ENCODE results near the gene PDAP1.
A peak's percentile ranks its signal among the peaks of the same experiment; 100 is the strongest.
"Not testable (repeated sequence)": the region's sequence is repeated elsewhere in the genome, so short reads cannot be mapped to it uniquely, and the experiment has no call there.

PDAP1 gene

DNA sequence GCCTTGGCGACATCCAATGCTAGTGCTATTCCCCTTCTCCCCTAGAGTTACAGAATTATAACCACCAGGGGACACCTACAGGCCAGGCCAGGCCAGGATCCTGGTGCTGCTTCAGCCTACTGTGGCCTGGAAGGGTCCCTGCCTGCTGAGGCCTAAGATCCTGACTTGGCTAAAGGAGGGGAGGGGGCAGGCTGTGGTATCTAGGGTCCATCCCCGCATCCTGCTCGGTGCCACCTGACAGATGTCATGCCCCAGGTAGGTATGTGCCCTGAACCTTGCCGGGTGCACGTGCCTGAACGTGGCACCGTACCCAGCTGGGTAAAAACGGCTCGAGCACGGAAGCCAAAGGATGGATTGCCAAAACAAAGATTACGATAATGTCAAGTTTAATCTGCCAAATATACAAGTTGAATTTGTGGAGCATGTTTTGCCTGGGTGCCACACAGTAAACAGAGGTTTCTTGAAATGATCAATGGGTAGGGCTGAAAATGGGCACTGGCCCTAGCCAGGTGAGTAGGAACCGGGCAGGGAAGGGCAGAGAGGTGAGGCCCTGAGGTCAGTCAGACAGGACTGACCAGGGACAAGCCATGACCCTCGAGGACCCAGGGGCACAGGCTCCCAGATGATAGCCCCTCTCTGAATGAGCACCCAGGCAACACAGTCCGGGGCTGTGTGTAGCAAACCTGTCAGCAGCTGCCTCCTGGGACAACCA lies 12.6 kb downstream of the PDAP1 start:
- no peak for DNase-seq

DNA sequence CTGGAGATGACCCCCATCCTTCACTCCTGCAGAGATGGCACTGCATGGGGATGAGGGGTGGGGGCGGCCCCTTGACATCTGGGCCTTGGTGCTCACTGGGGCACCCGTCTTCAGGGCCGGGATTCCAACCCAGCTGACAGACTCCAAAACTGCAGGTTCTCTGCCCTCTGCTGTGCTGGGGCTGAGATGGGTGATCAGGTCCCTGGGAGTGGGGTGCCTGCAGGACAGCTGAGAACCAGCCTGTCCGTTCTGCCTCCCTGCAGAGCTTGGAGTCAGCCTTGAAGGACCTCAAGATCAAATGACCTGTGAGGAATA lies 14.3 kb downstream of the PDAP1 start:
- no peak for DNase-seq

DNA sequence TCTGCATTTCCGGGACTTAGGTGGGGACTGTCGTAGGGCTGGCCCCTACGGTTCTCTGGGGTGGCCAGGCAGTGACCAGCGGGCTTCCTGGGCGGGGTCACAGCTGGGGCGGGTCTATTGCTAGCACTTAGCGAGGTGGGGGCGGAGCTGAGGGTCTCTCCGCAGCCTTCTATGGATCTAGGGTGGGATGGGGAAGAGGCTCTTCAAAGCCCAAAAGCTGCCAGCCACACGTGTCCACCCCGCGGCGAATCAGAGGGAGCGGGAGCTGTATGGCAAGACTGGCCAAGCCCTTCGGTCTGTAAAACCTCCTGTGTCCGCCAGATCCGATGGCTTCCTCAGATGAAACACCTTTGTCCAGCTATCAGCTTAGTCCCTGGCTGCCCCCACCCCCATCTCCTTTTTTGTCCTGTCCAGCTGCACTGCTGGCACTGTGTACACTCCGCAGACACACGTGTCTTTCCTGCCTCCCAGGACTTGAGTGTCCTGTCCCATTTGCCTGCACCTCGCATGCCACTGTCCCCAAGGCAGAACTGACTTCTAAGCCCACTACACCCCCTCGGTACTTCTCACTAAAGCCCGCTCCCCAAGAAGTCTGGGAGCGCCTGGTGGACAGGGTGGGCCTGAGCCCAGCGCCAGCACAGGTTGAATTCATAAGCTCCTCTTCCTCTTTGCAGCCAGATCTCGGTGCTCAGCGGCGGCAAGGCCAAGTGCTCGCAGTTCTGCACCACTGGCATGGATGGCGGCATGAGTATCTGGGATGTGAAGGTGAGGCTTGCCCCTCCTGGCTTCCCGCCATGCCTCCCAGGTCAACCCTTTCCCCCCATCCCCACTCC lies 14.8 kb downstream of the PDAP1 start:
- DNase-seq: no peak

DNA sequence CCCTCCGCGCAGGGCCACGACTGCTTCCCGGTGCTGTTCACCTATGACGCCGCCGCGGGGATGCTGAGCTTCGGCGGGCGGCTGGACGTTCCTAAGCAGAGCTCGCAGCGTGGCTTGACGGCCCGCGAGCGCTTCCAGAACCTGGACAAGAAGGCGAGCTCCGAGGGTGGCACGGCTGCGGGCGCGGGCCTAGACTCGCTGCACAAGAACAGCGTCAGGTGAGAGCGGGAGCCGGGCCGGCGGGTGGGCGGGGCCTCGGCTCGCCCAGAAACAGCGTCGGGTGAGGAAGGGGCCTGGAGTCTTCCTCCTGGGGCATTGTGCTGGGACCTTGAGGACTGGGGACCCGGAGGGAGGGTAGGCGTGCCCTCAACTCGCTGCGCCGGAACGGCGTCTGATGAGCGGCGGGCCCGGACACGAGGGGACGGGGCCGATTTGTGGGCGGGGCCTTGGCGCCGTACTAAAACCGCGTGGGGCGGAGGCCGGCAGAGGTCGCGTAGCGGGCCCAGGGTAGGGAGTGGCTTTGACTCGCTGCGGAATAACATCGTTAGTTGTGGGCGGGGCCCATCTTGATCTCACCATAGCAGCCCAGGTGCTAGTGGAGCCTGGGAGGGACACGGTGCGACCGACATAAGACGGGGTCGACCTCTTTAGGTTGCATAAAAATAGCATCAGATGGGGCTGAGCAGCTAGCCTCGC lies 15.6 kb downstream of the PDAP1 start:
- DNase-seq: no peak

DNA sequence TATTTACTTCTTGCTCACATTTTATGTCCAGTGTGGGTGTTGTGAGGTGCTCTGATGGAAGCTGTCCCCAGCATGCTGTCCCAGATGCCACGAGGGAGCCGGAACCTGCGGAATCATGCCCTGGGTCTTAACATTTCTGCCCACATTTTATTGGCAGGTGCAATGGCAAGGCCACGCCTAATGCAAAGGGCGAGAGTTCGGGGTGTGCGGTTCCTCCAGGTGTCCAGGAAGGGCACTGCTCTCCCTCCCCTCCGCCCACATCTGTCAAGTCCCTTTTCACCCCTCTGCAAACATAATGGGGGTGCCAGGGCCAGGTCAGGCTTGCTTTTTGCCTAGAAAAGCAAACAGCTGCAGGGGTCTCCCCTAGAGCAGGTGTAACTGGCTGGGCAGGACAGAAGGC lies 16.4 kb downstream of the PDAP1 start:
- DNase-seq: no peak

DNA sequence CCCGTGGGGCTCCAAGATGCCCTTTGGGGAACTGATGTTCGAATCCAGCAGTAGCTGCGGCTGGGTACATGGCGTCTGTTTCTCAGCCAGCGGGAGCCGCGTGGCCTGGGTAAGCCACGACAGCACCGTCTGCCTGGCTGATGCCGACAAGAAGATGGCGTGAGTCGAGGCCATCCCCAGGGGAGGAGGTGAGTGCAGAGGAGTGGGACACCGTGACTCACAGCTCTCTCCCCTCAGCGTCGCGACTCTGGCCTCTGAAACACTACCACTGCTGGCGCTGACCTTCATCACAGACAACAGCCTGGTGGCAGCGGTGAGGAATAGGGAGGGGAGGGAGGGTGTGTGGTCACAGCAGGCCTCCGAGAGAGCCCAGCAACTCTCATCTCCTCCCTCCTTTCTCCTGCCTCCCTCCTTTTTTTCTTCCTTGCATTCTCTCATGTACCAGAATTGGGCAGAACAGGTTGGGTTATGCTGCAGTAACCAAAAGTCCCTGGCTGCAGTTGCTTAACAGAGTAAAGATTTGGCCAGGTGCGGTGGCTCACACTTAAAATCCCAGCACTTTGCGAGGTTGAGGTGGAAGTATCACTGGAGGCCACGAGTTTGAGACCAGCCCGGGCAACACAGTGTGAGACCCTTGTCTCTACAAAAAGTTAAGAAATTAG lies 17.3 kb downstream of the PDAP1 start:
- no peak for DNase-seq

DNA sequence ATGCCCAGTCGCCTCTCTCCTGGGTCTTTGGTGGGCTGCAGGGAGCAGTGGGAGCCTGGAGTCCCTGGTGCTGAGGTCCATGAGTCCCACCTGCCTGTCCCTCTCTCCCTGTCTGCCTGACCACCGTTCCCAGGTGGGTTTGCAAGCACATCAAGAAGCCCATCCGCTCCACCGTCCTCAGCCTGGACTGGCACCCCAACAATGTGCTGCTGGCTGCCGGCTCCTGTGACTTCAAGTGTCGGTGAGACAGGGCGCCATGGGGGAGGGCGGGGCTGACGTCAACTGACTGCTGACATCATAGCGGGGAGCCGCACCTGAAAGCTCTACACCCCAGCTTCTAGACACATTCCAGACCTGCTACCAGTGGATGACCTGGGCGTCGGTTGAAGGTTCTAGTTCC lies 18.6 kb downstream of the PDAP1 start:
- DNase-seq: no peak

DNA sequence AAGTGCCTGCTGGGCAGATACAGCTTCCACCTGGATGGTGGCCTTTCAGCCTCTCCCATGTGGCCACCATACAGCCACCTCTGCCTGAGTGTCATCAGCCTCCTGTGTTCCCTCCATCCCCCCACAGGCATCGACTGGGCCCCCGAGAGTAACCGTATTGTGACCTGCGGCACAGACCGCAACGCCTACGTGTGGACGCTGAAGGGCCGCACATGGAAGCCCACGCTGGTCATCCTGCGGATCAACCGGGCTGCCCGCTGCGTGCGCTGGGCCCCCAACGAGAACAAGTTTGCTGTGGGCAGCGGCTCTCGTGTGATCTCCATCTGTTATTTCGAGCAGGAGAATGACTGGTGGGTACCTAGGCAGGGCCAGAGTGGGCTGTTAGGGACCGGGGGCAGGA lies 20.5 kb downstream of the PDAP1 start:
- no peak for DNase-seq

DNA sequence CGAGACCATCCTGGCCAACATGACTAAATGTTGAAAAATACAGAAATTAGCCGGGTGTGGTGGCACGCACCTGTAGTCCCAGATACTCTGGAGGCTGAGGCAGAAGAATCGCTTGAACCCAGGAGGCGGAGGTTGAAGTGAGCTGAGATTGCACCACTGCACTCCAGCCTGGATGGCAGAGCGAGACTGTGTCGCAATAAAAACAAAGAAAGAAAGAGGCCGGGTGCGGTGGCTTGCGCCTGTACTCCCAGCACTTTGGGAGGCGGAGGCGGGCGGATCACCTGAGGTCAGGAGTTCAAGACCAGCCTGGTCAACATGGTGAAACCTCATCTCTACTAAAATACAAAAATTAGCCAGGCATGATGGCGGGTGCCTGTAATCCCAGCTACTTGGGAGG lies 21.2 kb downstream of the PDAP1 start:
- DNase-seq: not testable (repeated sequence)

DNA sequence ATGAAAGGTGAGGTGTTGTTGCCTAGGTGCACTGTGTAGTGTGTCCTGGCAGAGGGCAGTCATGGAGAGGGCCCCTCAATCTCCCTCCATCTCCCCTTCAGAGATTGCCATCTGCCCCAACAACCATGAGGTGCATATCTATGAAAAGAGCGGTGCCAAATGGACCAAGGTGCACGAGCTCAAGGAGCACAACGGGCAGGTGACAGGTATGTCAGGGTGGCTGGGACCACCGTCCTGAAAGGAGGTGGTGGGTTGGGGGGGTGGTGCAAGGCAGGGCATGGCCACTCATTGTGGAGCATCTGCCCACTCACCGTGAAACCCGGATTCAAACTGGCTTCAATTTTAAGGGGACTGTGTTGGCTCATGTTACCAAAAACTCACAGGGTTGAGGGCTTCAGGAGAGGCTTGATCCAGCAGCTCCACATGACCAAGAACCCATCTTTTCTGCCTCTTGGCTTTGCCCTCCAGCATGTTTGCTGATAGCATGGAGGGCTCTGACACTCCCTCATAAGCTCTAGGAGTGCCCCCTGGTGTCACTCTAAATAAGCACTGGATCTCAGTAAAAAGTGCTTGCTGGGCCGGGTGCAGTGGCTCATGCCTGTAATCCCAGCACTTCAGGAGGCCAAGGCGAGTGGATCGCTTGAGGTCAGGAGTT lies 21.7 kb downstream of the PDAP1 start:
- peak; percentile 17 for DNase-seq

DNA sequence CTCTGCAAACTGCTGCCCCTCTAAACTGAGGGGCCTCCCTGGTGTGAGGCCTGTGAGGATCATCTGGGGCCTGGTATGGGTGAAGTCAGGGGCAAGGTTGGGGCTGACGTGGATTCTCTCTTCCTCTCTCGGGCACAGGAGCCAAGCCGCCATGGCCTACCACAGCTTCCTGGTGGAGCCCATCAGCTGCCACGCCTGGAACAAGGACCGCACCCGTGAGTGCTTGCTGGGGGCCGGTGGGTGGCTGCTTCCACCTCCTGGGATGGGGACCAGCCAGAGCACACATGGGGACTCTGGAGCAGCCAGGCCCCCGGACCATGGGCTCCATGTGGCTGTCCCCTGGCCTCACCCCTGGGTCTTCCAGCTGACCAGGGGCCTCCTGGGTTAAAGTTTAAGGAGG lies 22.8 kb downstream of the PDAP1 start:
- no peak for DNase-seq

DNA sequence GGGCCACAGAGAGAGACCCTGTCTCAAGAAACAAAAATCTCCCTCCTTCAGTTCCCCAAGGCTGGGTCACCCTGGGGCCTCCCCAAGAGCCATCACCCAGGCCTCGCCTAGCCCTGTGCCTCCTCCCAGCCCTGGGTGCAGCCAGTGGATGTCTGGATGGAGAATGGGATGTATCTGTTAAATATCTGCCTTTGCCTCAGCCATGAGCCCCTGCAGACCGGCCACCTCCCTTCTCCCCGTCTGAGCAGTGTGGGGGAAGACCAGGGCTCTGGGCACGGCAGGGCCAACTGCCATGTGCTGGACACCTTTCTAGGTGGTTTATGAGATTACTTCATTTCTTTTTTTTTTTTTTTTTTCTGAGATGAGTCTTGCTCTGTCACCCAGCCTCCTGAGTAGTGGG lies 23.9 kb downstream of the PDAP1 start:
- DNase-seq: no peak

DNA sequence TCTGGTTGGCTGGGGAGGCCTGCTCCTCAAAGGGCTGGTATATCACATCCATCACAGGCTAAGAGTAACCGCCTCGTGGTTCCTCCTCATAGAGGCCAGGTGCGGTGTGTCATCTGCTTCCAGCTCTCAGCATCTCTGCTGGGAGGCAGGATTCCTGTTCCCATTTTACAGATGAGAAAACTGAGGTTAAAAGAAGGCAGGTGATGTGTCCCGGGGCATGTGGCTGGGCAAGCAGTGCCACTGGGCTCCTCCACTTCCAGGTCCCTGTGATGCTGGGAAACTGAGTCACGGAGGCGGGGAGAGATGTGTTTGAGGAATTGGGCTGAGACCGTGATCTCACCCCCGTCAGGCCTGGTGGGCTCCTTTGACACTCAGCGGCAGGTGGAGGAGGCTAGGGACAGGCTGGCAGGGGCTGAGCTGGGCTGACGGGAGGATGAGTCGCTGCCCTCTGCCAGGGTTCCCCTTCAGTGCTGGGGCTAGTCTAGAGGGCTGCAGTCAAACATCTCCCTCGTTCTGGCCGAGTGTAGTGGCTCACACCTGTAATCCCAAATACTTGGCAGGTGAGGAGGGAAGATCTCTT lies 24.5 kb downstream of the PDAP1 start:
- DNase-seq: no peak

DNA sequence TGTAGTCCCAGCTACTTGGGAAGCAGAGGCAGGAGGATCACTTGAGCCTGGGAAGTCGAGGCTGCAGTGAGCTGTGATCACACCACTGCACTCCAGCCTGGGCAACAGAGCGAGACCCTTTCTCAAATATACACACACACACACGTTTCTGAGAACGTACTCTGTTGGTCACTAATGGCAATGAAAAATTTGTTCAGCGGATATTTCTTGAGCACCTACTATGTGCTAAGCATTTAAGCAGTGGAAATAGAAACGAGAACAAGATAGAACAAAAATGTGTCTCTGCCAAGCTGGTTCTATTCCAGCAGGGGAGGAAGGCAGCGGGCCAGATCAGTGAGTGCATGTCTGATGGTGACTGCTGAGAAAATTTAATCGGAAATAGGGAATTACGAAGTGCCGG lies 25.2 kb downstream of the PDAP1 start:
- no peak for DNase-seq

DNA sequence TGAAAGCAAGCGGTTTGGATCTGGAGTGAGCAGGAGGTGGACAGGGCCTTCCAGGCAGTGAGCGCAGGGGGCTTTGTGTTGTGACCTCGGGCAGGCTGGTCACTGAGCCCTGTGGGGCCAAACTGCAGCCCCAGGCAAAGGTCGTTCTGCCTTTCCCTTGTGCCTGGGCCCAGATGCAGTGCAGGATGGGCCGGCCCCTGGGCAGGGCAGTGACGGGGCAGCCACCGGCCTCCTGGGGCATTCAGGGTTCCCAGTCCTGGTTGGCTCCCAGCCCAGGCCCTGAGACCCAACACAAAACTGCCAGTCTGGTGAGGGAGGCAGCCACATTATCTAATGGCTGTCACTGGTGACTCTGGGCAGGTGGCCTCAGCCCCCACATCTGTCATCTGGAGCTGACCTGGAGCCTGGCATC lies 26.7 kb downstream of the PDAP1 start:
- no peak for DNase-seq

DNA sequence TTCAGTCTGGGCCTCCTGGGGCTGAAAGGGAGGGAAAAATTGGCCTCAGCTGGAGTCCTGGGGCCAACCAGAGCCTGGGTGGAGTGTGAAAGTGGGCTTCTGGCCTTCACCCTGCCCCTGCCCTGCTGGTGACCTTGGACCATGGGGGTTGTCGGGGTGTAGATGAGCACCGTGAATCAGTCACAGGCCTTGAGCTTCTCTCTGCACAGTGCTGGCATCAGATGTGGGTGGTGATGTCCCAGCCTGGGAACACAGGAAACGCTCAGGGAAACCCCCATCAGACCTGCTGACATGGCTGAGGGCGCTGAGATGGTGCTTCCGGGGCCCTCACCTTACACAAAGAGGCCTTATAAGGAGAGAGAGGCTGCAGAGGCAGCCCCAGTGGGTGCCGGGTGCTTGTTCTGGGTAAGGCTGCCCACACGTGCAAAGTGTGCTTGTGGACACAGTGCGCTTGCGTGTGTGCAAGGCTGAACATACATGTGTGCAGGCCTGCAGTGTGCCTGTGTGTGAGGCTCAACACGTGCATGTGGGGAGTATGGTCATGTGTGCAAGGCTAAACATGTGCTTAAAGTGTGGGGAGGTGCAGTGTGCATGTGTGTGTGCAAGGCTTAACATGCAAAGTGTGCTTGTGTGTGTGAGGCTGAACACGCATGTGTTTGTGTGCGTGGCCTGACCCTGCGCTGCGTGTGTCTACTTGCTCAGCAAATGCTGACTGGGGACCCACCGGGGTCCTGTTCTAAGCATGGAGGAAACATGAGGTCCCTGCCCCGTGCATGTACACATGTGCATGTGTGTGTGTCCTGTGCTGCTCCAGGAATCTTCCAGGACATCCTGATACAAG lies 27.4 kb downstream of the PDAP1 start:
- DNase-seq: no peak

DNA sequence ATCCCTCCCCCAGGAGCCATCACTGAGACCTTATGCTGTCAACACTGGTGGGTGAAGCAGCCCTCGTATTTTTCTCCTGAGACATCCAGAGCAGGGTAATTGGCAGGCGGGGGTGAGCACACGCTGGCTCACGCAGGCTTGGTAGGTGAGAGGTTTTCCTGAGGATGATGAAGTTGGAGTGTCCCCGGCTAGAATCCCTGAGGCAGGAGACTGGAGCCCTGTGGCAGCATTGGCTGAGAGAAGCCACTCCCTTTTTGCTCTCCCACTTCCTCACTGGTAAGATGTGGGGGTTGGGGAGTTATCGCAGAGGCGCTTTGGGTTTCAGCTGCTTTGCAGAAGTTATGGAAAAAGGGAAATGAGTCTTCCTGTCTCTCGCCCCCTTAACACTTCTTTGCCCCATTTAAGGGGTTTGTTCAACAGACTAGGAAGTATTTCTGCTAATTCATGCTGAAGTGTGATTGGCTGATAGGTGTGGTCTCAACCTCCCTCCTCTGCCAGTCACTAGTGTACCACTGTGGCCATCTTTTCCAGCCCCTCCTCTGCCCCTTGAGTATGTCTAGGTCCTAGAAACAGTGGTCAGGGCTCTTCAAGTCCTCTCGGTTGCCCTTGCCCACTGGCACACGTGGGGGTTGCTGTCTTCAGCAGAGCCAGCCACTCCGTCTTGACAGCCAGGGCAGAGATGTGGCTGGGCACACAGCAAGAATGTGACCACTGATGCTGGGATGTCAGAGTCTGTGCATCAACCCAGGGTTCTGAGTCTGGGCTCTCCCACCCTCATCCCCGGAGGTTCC lies 28.2 kb downstream of the PDAP1 start:
- no peak for DNase-seq

DNA sequence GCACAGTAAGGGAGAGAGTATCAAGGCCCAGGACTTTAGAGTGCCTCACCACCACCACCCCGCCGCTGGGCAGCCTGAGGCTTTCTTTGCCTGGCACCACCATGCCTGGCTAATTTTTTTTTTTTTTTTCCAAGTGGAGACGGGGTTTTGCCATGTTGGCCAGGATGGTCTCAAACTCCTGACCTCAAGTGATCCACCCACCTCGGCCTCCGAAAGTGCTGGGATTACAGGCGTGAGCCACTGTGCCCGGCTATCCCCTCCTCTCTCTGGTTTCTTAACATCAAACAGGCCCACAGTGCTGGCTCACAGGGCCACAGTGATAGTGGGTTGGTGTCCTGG lies 28.7 kb downstream of the PDAP1 start:
- not testable (repeated sequence) for DNase-seq

DNA sequence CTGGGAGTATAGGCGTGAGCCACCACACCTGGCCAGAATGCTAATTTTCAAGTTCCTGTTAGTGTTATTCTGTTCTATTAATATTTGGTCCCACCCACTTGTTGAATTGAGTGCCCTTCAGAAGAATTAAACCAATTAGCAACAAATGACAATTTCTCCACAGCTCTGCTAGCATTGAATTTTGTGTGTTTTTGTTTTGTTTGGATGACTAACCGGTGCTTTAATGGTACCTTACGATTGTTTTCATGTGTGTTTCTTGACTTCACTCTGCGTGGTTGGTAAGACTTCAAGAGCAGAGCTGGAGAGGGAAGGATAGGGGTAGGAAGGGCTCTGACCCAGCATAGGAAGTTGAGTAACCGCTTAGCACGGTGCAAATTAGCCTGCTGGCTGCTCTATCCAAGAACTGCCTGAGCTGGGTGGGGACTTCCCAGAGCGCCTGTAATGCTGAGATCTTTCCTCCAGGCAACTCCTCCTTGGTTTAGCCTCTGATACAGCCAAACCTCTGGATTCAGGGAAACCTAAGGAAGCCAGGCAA lies 29.3 kb downstream of the PDAP1 start:
- no peak for DNase-seq

DNA sequence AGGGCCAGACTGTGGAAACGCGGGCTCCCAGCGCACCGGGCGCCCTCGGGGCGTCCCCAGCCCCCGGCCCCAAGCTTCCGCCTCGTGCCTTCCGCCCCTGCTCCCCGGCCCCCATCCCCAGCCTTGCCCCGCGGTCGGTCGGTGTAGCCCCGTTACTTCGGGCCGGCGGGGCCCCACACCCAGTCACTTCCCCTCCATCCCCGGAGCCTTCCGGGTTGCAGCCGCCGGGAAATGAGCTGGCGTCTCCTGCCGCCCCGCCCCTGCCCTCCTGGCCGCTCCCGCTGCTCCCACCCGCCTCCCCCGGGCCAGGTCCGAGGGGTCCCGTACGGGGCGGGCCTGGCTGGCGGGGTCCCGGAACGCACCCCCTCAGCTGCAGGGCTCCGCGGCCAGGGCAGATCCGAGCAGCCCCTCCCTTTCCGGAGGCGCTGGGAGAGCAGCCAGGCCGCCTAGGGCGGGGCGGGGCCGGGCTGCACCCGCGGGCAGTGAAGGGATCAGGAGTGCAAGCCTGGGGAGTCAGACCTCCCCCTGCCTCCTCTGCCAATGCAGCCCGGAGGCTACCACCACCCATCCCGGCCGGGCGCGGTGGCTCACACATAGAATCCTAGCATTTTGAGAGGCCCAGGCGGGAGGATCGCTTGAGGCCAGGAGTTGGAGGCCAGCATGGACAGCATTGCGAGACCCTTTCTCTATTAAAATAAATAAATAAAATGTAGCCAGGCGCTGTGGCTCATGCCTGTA lies 33.2 kb downstream of the PDAP1 start:
- DNase-seq: no peak

Measured in NCI-H1694 (cell line).